ENCODE results near the gene PAX6. TPM values are rescaled to one million over a fixed set of nuclear protein-coding genes. Genes with fewer than 3 reads are reported as not detected.

PAX6 gene
- polyA plus RNA-seq, 1 donor (not counting 4 experiments of a cell fraction or from before 2014, with no cell fraction given) = 0.12 TPM

DNA sequence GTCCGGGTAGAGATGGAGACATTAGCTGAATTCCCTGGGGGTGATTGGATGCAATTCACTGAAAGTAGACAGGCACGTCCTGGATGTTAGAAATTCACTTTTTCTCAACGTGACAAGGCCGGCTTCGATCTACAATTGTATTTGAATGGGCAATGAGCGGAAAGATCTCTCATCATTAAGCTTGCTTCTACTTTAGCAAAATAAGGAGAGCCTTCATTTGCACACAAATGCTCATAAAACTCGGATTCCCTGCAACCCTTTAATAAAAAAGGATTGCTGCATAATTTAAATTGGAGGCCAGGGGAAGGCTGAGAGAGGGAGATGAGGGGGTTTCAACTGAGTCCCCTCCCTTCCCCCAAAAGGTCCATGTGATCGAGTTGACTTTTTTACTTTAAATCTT lies 10.6 kb upstream of the PAX6 start:
- Histone ChIP-seq H3K27me3 (ENCODE audit: control insufficient read depth, extremely low read depth, insufficient read depth, low read length) (peaks cover 100% of the 10 kb centered on the region), H3K4me2 (ENCODE audit: control insufficient read depth, extremely low read depth, insufficient read depth, low read depth, low read length) (no peak overlapping the region), H3K4me3 (ENCODE audit: control insufficient read depth in 2 of 3, extremely low read depth in 1 of 3, insufficient read depth in 2 of 3, low read depth in 1 of 3, low read length in 3 of 3) (no peak overlapping the region), H3K79me2 (ENCODE audit: control insufficient read depth, insufficient read depth, low read length) (no peaks in the 10 kb centered on the region), H4K20me1 (ENCODE audit: control insufficient read depth, extremely low read depth, insufficient read depth, low read length) (peaks cover 6% of the 10 kb centered on the region), H3K9ac (ENCODE audit: control insufficient read depth, extremely low read depth, insufficient read depth, low read length) (no peak overlapping the region), H3K9me3 (ENCODE audit: control insufficient read depth, low read depth, low read length) (no peaks in the 10 kb centered on the region), H3K9me1 (ENCODE audit: control insufficient read depth, extremely low read depth, insufficient read depth, low read length) (no peaks in the 10 kb centered on the region), H3K4me1 (ENCODE audit: control insufficient read depth, extremely low read depth, insufficient read depth, low read length) (peaks cover 6% of the 10 kb centered on the region), H3K36me3 (ENCODE audit: control insufficient read depth in 2 of 2, extremely low read depth in 1 of 2, insufficient read depth in 2 of 2, low read length in 2 of 2) (no peaks in the 10 kb centered on the region), H2AFZ (ENCODE audit: control insufficient read depth, low read length) (no peak overlapping the region), H3K27ac (ENCODE audit: control insufficient read depth, insufficient read depth, low read length) (no peak overlapping the region)
- dilution Hi-C loops (cut with MboI; ENCODE audit: extremely low pct_ligation_motif_present, low sequenced_read_pairs) = no loop called here
- no peak for DNase-seq (ENCODE audit: low read depth, low spot score)
- no peak for FAIRE-seq
- TF ChIP-seq, protein P1, sequence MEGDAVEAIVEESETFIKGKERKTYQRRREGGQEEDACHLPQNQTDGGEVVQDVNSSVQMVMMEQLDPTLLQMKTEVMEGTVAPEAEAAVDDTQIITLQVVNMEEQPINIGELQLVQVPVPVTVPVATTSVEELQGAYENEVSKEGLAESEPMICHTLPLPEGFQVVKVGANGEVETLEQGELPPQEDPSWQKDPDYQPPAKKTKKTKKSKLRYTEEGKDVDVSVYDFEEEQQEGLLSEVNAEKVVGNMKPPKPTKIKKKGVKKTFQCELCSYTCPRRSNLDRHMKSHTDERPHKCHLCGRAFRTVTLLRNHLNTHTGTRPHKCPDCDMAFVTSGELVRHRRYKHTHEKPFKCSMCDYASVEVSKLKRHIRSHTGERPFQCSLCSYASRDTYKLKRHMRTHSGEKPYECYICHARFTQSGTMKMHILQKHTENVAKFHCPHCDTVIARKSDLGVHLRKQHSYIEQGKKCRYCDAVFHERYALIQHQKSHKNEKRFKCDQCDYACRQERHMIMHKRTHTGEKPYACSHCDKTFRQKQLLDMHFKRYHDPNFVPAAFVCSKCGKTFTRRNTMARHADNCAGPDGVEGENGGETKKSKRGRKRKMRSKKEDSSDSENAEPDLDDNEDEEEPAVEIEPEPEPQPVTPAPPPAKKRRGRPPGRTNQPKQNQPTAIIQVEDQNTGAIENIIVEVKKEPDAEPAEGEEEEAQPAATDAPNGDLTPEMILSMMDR (optimal IDR thresholded peaks at IDR 0.05 in 1 of 3, IDR thresholded peaks at IDR 0.05 in 1 of 3, conservative IDR thresholded peaks at IDR 0.05 in 1 of 3; ENCODE audit: extremely low read depth in 1 of 3, insufficient read depth in 2 of 3, low read length in 3 of 3) = no peak
- peak; percentile 12 for TF ChIP-seq EZH2 (IDR thresholded peaks at IDR 0.05; ENCODE audit: low read length)

DNA sequence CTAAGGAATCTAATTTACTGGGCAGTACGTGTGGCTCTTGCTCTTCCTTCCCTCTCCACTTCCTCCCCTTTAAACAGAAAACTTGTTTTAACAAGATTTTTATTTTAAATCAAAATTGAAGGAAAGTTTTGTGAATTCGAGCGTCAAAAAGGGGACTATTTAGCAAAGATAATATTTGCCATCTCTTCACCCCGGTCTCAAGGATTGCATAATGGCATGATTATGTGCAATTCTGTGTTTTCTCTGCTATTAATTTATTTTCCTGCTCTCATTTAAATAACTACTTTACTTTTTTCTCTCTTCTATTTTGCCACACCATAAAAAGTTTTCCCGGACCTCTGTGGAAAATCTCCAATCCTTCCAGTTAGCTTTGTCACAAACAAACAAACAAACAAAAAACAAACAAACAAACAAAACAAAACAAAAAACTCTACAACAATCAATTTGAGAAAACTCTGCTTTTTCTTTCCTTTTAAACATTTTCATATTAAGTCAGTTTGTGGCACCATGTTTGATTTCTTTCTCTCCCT lies 10.2 kb upstream of the PAX6 start:
- H2AFZ ChIP-seq (ENCODE audit: control insufficient read depth, low read length) = no peak overlapping the region
- no peak for FAIRE-seq
- H3K27ac ChIP-seq (ENCODE audit: control insufficient read depth, insufficient read depth, low read length) = no peak overlapping the region
- H3K9me3 ChIP-seq (ENCODE audit: control insufficient read depth, low read depth, low read length) = no peaks in the 10 kb centered on the region
- no peak overlapping the region for H3K4me3 ChIP-seq (ENCODE audit: control insufficient read depth in 2 of 3, extremely low read depth in 1 of 3, insufficient read depth in 2 of 3, low read depth in 1 of 3, low read length in 3 of 3)
- peaks cover 100% of the 10 kb centered on the region for H3K27me3 ChIP-seq (ENCODE audit: control insufficient read depth, extremely low read depth, insufficient read depth, low read length)
- H3K79me2 ChIP-seq (ENCODE audit: control insufficient read depth, insufficient read depth, low read length) = no peaks in the 10 kb centered on the region
- dilution Hi-C loops (cut with MboI; ENCODE audit: extremely low pct_ligation_motif_present, low sequenced_read_pairs) = no loop called here
- no peak overlapping the region for H3K4me2 ChIP-seq (ENCODE audit: control insufficient read depth, extremely low read depth, insufficient read depth, low read depth, low read length)
- peaks cover 6% of the 10 kb centered on the region for H4K20me1 ChIP-seq (ENCODE audit: control insufficient read depth, extremely low read depth, insufficient read depth, low read length)
- no peak overlapping the region for H3K9ac ChIP-seq (ENCODE audit: control insufficient read depth, extremely low read depth, insufficient read depth, low read length)
- no peaks in the 10 kb centered on the region for H3K36me3 ChIP-seq (ENCODE audit: control insufficient read depth in 2 of 2, extremely low read depth in 1 of 2, insufficient read depth in 2 of 2, low read length in 2 of 2)
- peaks cover 6% of the 10 kb centered on the region for H3K4me1 ChIP-seq (ENCODE audit: control insufficient read depth, extremely low read depth, insufficient read depth, low read length)
- no peak for DNase-seq (ENCODE audit: low read depth, low spot score)
- H3K9me1 ChIP-seq (ENCODE audit: control insufficient read depth, extremely low read depth, insufficient read depth, low read length) = no peaks in the 10 kb centered on the region
- no peak for TF ChIP-seq EZH2 (IDR thresholded peaks at IDR 0.05; ENCODE audit: low read length)
- TF ChIP-seq, protein P1 (optimal IDR thresholded peaks at IDR 0.05 in 1 of 3, IDR thresholded peaks at IDR 0.05 in 1 of 3, conservative IDR thresholded peaks at IDR 0.05 in 1 of 3; ENCODE audit: extremely low read depth in 1 of 3, insufficient read depth in 2 of 3, low read length in 3 of 3) = no peak

All from keratinocyte (primary cell).